Right hindlimb (tissue), 1 donor: ENCODE measurements around the gene IRF2.
A peak's percentile ranks its signal among the peaks of the same experiment; 100 is the strongest.

Experiments
- DNase-seq: peaks from one replicate; pipeline ENCODE4 v3.0.0-alpha.2; 2018

The IRF2 gene

DNA sequence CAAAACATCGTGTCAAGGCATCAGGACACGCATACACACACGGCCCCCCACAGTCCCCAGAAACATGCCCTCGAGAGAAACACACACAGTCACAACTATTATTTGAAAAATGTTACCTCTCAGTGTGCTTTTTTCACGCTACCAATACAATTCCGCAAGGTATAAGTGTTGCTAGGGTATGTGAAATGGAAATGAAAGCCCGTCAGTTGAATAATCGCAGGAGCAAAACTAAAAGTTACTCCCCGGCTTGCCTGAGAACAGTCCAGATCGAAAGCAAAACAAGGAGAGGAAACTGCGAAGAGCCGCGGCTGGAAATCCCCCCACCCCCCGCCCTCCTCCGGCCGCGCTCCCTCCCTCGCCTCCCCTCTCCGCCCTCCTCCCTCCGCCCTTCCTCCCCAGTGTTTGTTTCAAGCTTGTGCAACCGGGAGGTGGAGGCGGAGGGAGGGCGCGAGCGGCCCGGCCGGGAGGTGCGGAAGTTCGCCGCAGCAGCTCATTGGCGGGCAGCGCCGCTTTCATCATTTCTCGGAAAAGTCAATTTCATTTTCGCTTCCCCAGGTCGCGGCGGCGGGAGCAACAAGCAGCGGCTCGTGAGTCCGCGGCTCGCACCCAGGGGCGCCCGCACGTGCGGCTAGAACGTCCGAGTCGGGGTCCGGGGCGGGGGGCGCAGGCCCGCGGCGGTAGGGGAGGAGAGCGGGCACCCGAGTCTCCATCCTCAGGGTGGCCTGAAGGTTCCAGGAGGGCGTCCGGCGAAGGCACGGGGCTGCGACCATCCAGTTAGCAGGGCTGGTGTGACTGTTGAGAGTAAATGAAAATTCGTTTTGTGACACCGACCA lies at the start of gene IRF2:
Gene IRF2 (minus strand): TSS at position 288 of the 833 bp plus-strand sequence. CDS start 45,486 bp downstream, outside the sequence.
- DNase-seq = peak; percentile 98

DNA sequence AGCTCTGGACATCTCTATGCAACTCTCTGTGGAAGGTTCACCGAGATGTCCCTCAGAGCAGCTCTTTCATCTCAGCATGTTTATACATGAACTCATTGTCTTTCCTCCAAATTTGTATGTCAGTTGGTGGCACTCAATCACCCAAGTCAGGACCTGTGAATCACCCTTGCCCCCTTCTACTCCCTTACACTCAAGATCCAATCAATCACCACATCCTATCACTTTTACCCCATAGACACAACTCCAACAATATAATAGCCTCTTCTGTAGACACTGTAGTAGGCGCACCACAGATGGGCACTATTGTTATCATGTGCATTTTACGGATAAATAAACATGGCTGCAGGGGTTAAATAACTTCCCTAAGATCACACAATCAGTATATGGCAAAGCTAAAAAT lies 41.3 kb upstream of the IRF2 start:
- no peak for DNase-seq

DNA sequence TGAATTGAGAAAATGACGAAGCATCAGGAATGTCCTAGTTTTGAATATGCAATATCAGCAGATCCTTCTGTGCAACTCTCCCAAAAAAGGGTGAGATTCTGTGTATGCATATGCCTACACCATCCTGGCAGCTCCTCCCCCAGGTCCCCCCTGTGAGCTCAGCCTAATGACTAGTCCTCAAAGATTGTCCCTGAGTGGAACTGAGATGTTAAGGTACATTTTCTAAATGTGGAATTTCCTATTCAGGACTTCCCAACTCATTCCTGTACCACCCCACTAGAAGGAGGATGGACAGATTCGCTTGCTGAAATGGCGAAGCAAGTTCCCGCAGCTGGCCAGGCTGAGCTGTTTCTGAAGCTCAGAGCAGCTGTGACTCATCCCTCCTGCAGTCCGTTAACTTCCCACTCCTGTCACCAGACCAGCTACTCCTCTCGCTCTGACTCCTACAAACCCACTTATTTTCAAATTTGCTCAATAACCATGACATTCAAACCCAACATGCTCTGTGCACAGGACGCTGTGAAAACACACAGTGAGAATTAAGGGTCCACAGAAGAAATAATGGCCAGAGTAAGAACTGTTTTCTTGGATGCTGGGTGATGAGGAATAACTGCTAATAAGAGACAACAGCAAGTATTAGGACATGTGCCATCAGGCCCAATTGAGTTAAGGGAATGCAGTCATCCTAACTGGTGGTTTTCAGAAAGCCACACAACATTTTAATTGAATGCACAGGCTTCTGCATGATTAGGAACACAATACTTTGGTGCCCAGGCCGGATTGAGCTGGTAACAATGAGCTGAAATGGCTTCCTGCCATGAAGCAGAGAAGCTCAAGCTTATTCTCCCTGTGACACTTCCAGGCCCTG lies 40.0 kb upstream of the IRF2 start:
- DNase-seq = peak; percentile 47

DNA sequence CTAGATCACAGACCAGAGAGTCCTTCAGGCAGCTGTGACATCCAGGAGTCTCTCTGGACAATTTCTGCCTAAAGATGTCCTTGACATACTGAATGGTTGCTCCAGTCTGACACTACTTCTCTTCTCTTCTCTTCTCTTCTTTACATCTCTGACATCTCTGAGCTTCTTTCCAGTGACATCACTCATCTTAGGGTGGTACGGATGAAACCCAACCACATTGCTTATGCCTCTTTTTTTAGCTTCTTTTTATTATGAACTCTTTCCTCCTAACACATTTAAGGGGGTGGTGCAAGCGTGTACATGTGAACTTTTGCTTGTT lies 39.4 kb upstream of the IRF2 start:
- no peak for DNase-seq

DNA sequence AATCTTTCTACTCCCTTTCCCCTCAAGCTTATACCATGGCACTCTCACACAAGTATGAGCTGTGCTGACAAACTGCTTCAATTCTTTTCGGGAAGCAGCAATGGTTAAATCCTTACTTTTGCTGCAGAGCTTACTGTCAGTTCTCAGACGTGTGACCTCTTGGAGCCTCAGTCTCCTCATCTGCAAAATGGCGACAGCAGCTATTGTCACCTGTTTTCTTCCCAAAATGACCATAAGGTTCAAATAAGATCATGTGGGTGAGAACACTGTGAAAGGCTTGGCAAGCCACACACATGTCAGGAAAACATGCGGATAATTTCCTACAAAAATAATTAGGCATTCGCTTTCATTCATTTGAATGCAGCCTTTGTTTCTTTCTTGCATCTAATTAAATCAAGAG lies 36.8 kb upstream of the IRF2 start:
- DNase-seq = no peak

DNA sequence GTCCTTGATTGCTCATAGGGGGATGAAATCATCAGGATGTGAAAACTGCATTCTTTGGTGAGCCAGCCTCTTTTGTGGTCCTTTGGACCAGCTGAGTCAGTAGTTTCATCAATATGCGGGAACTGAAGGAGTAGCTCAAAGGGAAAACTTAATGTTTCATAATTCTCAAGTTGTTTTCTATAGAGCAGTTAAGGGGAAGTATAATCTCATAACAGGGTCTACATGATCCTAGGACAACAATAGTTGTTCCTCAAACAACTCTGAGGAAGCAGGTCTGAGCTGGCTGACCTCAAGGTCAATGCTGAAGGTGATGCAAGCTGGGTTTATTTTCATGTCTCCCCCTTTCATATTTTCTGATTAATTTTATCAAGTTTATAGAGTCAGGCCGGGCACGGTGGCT lies 36.1 kb upstream of the IRF2 start:
- no peak for DNase-seq

DNA sequence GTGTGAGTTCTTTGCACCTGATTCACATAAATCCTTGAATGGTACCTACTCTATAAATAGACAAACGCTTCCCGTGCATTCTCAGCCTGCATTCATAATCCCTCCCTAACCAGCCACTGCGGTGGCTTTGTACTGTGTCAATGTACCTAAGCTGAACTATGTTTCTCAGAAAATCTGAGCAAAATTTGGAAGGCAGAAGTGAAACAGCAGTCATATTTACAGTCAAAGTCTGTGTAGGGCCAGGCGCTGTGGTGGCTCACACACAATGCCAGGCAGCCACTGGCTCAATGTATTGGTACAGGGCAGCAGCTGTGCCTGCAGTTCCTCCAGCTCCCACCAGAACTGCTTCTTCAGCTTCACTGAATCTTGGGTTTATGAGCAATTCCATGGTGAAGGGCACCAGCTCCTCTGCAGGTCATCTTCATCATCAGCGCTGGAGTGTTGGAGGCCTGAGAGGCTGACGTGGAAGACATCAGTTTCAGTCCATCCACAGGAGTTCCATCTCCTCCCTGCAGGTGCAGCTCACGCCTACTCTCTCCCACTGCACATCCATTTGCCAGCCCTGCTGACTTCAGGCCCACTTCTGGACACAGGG lies 32.3 kb upstream of the IRF2 start:
- no peak for DNase-seq

DNA sequence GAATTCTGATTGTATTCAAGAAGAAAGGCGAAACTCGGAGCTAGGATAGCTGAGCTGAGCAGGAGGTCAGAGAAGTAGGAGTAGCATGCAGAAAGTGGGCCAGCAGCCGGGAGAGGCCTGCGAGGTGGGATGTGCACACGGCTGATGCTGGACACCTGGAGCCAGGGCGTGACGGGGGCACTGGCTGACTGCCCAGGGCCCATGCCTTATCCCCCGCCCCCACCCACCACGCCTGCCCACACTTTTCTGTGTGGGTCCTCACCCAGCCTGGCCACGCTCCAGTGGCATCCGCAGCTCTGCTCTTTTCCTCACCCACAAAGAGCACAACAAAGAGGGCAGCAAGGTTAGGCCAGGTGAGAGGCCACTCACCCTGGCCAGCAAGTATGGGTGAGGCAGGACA lies 30.0 kb upstream of the IRF2 start:
- DNase-seq = no peak

DNA sequence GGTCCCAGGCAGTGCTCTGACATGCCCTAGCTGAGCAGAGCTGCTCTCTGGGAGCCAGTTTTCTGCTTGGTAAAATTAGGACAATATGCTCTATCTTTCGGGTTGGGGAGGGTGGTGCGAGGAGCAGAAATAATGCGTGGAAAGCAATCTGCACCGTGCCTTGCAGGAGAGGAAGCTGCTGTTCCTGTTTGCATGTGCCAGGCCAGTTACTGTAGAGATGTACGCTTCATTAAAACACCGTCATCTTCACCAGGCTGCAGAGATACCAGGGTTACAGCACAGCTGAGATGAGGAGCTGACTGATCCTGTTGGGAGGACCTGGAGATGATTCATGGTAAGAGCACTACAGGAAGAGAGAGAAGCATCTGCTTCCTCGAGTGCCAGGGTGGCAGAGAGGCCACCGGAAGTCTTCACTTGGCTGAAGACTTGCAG lies 29.5 kb upstream of the IRF2 start:
- no peak for DNase-seq

DNA sequence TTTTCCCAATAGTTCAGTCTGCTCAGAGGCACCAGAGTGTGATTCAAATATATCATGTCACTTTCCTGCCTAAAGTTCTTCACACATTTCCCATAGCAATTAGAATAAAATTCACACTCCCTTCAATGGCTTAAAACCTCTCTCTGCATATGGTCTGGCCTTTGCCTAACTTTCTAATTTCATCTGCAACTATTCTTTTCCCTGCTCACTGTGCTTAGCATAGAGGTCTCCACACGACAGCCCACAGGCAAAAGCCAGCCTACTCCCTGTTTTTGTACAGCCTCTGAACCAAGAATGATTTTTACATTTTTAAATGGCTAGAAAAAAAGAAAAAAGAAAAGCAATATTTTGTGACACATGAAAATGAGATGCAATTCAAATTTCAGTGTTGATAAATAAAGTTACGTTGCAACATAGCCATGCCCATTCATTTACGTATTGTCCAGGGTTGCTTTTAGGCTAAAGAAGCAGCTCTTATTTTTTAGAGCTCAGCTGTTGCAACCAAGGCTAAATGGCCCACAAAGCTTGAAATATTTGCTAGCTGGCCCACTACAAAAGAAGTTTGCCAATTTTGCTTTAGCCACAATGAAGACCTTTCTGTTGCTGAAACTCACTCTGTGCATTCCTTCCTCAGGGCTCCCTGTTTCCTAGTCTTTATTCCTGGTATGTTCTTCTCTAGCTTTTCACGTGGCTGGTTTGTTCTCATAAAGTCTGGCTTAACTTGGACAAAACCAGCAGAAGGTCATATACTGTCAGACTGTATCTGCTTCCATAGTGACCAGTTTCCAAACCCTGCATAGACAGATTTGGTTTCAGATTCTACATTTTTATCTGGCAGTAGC lies 26.6 kb upstream of the IRF2 start:
- no peak for DNase-seq

DNA sequence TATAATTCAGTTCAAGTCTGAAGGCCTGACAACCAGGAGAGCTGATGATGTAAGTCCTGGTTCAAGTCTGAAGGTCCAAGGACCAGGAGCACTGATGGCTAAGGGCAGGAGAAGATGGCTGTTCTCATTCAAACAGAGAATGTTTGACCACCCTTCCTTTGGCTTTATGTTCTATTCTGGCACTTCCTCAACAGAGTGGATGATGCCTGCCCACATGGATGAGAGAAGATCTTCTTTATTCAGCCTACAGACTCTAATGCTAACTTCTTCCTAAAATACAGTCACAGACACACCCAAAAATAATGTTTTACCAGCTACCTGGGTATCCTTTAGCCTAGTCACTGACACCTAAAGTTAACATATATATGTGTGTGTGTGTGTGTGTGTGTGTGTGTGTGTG lies 25.6 kb upstream of the IRF2 start:
- DNase-seq = no peak

DNA sequence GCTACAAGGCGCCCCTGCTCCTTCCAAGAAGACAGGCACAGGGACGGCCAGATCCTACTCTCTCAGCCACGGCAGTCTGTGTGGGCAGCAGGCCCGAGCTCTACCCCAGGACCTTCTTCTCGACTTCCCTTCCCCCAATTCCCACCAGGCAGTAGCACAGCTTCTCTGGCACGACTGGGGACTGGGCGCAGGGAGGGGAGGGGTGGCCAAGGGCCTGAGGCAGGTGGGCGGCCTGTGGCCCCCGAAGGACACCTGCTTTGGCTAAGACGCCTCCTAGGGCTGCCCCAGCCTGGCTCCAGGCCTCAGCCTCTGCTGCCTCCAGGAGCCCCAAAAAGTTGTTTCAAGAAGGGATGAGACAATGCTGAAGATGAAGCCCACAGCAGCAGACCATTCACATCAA lies 24.2 kb upstream of the IRF2 start:
- no peak for DNase-seq

DNA sequence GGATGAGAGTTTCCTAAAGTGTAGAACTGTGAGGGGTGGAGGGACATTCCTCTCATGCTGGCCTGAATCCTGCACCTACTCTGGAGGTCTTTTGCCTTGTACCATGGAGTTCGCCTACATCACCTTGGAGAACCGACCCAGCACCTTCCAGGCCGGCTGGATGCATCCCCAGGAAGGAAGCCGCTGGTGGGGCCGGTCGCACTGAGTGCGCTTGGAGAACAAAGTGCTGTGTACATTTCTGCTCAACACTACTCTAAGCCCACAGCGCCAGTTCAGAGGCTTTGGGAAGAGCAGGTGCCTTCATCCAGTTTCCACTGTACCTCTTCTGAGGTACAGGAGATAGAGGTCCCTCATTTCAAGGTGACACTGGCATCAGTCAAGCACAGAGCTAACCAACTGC lies 15.4 kb upstream of the IRF2 start:
- DNase-seq = no peak

DNA sequence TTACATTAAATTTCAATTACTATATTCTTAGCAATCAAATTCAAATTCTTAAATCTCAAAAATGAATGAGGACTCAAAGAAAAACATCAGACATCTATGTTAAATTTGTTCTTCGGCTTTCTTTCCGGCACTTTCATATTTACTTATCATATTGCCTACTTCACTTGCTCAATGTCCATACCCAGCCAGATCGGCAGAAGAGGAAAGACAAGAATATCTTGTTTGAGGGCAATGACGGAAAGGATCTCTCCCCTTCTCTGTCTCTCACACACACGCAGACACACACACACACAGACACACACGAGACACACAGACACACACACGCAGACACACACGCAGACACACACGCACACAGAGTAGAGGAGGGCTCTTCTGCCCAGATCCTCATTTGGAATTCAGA lies 13.2 kb upstream of the IRF2 start:
- no peak for DNase-seq

DNA sequence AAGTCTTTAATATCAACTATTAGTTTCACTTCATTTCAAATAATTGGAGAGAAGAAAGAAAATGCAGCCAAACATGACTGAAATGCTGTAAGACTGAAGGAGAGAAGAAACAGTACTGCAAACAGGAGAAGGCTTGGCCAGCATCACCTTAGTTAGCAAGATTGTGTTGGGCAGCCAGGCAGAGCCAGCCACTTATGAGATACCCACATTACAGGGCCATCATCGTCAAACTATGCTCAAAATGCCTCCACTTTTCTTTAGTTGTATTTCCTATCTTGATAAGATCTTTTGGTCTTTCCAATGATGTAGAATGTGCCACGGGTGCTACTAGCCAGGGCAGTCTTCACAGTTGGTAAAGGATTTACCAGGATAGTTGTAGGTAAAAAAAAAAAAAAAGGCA lies 10.9 kb upstream of the IRF2 start:
- DNase-seq = no peak

DNA sequence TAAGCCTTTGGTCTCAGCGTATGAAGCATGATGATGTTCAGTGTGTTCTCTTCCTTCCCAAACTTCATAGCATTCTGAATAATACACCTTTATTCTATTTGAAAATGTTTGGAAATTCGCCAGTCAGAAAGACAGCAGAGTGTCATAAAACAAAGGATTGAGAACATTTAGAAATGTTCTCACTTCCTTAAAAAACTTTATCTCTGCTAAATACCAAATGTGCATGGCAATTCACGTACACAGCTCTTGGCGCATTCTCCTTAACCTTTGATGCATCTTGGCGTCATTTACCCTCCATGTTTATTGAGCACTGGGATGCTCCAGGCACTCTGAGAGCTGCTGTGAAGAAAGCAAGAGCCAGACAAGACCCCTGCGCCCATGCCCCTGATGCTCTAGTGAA lies 7.2 kb upstream of the IRF2 start:
- DNase-seq = no peak

DNA sequence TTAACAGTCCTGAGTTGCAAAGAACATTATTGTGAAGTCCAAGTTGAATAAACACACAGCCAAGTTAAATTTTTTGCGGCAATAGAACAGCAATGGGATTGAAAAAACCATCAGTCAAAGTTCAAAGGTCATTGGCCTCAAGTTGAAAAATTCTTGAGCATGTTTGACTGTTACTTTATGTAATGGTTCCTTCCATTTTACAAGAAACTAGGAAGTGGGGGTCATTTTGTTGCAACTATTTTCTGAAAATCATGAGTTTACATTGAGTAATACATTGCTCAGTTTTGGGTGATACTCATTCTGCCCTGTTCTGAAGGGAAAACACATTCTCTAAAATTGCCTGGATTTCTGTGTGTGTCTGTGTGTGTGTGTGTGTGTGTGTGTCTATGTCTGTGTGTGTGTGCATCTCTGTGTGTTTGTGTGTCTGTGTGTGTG lies 5.2 kb upstream of the IRF2 start:
- DNase-seq = no peak

DNA sequence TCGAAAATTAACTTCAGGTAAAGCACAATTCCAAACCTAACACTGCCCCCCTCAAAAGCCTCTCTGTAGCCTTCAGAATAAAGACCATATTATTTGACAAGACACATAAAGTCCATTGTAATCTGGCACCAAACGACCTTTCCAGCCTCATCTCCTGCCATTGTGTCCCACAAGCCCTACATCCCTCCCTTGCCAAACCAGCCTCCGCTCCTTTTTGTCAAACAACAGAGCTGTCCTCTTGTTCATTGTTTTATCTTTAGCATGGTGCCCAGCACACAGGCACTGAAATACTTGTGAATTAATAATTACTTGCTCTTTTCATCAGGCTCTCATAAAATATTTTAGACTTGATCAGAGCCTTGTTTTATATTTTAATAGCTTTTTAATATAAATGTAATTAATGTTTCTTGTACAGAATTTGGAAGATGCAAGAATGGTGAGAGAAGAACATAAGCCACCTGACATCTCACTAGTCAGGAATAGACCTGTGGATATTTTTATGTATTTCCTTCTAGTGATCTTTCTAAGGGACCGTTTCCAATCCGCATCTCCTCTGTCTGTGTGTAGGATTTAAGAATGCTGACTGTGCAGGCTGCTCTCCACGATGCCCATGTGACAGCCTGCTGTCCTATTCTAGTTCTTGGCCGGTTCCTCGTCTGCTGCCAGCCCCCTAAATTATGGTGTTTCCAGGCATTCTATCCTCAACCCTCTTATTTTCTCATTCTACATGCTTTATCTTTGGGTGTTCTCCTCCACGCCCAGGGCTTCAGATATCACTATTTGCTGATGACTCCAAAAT lies 3.0 kb upstream of the IRF2 start:
- no peak for DNase-seq

DNA sequence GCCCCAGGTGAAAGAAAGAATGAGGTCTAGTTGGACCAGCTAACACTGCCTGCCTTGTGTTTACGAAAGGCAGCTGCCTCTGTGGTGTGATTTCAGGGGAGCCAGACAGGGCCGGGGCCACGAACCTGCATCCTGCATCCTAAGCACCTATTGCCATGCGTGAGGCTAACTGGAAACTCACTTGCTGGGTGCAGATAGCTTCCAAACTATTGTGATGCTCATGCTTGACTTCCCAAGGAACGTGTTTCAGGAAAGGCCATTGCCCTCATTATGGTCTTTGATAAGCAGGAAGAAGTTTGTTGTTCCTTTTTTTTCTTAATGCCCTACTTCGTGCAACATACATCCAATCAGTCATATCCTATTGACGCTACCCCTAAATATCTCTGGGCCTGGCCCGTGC lies 2.3 kb upstream of the IRF2 start:
- no peak for DNase-seq

DNA sequence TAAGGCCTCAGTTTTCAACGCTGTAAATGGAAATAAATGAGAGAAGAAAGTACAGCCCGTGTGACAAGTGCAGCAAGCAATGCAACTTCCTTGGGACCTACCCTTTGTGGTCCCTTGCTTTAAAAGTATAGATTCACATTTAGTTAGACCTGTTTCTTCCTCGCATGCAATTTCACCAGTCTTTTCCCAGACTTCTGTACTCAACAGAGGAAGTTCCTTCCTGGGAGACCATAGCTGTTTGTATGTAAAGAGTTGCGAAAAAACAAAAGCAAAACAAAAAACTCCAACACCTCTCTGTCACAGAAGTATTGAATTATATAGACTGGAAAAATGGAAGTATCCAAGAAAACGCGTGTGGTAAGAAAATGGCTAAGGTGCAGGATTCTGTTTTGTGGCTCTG lies 1.1 kb upstream of the IRF2 start:
- no peak for DNase-seq

DNA sequence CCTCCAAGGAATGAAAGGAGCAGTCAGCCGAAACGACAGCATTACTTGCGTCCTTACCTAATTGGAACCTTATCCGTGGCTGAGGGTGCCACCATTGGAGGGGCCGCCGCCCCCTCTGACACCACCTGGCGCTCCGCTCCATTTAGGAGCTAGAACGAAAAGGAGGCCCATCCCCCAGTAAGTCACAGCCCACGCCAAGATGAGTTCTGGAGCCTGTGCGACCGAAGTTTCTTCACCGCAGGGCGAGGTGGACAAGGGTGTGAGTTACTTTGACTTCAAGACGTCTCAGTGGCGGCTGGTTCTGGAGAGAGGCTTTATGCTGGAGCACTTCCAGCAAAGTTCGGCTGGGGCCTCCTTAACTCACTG lies 729 bp upstream of the IRF2 start:
- peak; percentile 61 for DNase-seq
